ENCODE data around the gene NSF. TPM values are rescaled to one million over a fixed set of nuclear protein-coding genes. Genes with fewer than 3 reads are reported as not detected.
"Not testable (repeated sequence)": the region's sequence is repeated elsewhere in the genome, so short reads cannot be mapped to it uniquely, and the experiment has no call there.

NSF gene
- total RNA-seq, 2 donors from 2014 or later = 27.2 to 27.9 TPM

GRCh38 chr17:46677819-46678218 is 87.3 kb downstream of the NSF start:
- H3K27ac ChIP-seq; H3K9me3 ChIP-seq; DNase-seq (ENCODE audit: low spot score); ATAC-seq (ENCODE audit: insufficient number of reproducible peaks, low FRiP score, low read depth); H3K27me3 ChIP-seq (replicated peaks; ENCODE audit: insufficient read depth); H3K36me3 ChIP-seq; H3K4me3 ChIP-seq; H3K4me1 ChIP-seq (ENCODE audit: control insufficient read depth in 1 of 2, low read depth in 2 of 2): not testable (repeated sequence)

- not testable (repeated sequence) for ATAC-seq (ENCODE audit: insufficient number of reproducible peaks, low FRiP score, low read depth)
Measured at GRCh38 chr17:46683653-46684052, 93.2 kb downstream of the NSF start.

GRCh38 chr17:46685284-46685683 is 94.8 kb downstream of the NSF start:
- DNase-seq (ENCODE audit: low spot score); H3K27ac ChIP-seq; ATAC-seq (ENCODE audit: insufficient number of reproducible peaks, low FRiP score, low read depth); H3K9me3 ChIP-seq; H3K36me3 ChIP-seq; H3K4me3 ChIP-seq; H3K27me3 ChIP-seq (replicated peaks; ENCODE audit: insufficient read depth); H3K4me1 ChIP-seq (ENCODE audit: control insufficient read depth in 1 of 2, low read depth in 2 of 2): not testable (repeated sequence)

More at GRCh38 chr17:46683653-46684052, 93.2 kb downstream of the NSF start:
- H3K4me3 ChIP-seq; H3K36me3 ChIP-seq; DNase-seq (ENCODE audit: low spot score); H3K9me3 ChIP-seq; H3K4me1 ChIP-seq (ENCODE audit: control insufficient read depth in 1 of 2, low read depth in 2 of 2); H3K27me3 ChIP-seq (replicated peaks; ENCODE audit: insufficient read depth); H3K27ac ChIP-seq: not testable (repeated sequence)

DNA sequence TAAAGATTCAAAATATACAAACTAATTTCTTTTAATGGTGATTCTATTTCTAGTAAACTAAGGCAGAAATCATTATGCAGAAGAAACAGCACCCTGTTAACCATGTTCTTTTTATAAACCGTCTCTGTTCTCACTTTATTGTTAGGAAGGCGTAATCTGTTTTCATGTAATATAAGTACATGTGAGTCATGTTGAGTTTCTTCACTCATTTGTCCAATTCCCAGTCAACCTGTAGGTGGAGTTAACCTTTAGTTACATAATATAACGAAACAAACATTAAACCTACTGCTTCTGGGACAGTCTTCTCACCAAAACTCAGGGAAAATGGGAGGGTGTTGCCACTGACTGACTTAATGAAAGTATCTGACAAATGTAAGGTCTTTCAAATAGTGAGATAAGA is 101.7 kb downstream of the NSF start:
- ATAC-seq (ENCODE audit: insufficient number of reproducible peaks, low FRiP score, low read depth) = not testable (repeated sequence)

GRCh38 chr17:46693283-46693682 is 102.8 kb downstream of the NSF start:
- not testable (repeated sequence) for H3K27me3 ChIP-seq (replicated peaks; ENCODE audit: insufficient read depth); H3K27ac ChIP-seq; H3K36me3 ChIP-seq; H3K4me1 ChIP-seq (ENCODE audit: control insufficient read depth in 1 of 2, low read depth in 2 of 2); H3K4me3 ChIP-seq; DNase-seq (ENCODE audit: low spot score); H3K9me3 ChIP-seq; ATAC-seq (ENCODE audit: insufficient number of reproducible peaks, low FRiP score, low read depth)

More for the DNA sequence above, 101.7 kb downstream of the NSF start:
- H3K36me3 ChIP-seq; DNase-seq (ENCODE audit: low spot score); H3K4me1 ChIP-seq (ENCODE audit: control insufficient read depth in 1 of 2, low read depth in 2 of 2); H3K27me3 ChIP-seq (replicated peaks; ENCODE audit: insufficient read depth); H3K27ac ChIP-seq; H3K9me3 ChIP-seq; H3K4me3 ChIP-seq: not testable (repeated sequence)

GRCh38 chr17:46696522-46696921 is 106.1 kb downstream of the NSF start:
- not testable (repeated sequence) for H3K36me3 ChIP-seq; H3K9me3 ChIP-seq; H3K27me3 ChIP-seq (replicated peaks; ENCODE audit: insufficient read depth); H3K4me1 ChIP-seq (ENCODE audit: control insufficient read depth in 1 of 2, low read depth in 2 of 2); H3K4me3 ChIP-seq; ATAC-seq (ENCODE audit: insufficient number of reproducible peaks, low FRiP score, low read depth); DNase-seq (ENCODE audit: low spot score); H3K27ac ChIP-seq

DNA sequence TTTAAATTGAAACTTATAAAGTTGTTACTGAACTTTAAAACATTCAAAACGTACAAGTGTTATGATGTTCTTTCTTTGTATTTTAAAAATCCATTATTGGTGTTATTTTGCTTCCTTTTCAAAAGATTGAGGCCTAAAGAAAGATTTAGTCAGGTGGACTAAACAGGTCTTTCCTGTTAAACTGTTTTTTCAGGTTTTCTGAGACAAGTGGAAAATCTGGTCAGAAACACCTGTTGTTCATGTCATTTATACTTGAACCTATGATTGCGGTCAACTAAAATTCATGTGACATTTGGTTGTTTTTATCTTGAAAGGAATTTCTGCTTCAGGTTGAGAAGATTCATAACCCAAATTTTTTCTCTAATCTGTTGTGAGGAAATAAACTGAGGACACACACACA is 108.5 kb downstream of the NSF start:
- H3K27me3 ChIP-seq (replicated peaks; ENCODE audit: insufficient read depth); H3K27ac ChIP-seq; ATAC-seq (ENCODE audit: insufficient number of reproducible peaks, low FRiP score, low read depth); DNase-seq (ENCODE audit: low spot score); H3K4me1 ChIP-seq (ENCODE audit: control insufficient read depth in 1 of 2, low read depth in 2 of 2); H3K36me3 ChIP-seq; H3K9me3 ChIP-seq; H3K4me3 ChIP-seq: not testable (repeated sequence)

DNA sequence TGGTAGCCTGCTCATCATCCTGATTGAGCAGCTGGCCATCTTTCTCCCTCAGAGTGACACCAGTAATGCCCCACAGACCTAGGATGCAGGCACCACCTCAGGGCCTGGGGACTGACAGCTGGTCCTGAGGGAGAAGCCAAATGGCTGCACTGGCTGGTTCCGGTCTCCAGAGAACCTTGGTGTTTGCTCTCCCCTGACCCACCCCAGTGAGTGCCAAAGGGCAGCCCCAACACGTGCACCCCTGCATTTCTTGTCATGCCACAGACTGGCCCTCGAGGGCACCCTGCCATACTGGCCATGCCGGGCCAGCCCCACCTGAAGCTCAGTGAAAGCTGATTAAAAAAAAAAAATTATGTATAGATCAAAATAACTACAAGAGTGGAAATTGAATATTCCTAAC is 127.5 kb downstream of the NSF start:
- no peak overlapping the region for H3K4me3 ChIP-seq
- H3K36me3 ChIP-seq = no peaks in the 10 kb centered on the region
- TF ChIP-seq, protein P1, sequence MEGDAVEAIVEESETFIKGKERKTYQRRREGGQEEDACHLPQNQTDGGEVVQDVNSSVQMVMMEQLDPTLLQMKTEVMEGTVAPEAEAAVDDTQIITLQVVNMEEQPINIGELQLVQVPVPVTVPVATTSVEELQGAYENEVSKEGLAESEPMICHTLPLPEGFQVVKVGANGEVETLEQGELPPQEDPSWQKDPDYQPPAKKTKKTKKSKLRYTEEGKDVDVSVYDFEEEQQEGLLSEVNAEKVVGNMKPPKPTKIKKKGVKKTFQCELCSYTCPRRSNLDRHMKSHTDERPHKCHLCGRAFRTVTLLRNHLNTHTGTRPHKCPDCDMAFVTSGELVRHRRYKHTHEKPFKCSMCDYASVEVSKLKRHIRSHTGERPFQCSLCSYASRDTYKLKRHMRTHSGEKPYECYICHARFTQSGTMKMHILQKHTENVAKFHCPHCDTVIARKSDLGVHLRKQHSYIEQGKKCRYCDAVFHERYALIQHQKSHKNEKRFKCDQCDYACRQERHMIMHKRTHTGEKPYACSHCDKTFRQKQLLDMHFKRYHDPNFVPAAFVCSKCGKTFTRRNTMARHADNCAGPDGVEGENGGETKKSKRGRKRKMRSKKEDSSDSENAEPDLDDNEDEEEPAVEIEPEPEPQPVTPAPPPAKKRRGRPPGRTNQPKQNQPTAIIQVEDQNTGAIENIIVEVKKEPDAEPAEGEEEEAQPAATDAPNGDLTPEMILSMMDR (IDR thresholded peaks at IDR 0.05) = no peak
- DNase-seq (ENCODE audit: low spot score) (no peak), ATAC-seq (ENCODE audit: insufficient number of reproducible peaks, low FRiP score, low read depth) (no peak)
- no peaks in the 10 kb centered on the region for H3K27me3 ChIP-seq (replicated peaks; ENCODE audit: insufficient read depth)
- H3K9me3 ChIP-seq = no peaks in the 10 kb centered on the region
- H3K27ac ChIP-seq = no peak overlapping the region
- no peaks in the 10 kb centered on the region for H3K4me1 ChIP-seq (ENCODE audit: control insufficient read depth in 1 of 2, low read depth in 2 of 2)

DNA sequence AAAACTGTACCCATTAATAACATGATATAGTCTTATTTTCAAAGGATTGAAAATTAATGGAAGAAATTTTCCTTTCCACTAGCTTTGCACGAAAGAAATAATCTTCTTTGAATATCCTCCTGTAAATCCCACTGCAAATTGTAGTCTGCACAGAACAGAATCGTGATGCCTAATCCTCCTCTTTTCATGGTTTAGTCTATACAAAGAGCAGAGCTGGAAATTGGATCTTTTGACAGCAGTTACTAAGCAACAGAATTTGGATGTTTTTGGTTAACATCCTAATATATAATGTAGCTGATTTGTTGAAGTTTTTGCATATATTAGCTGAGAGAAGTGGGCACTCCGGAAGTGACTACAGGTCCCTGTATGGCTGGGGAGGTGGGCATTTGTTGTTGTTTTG is 129.4 kb downstream of the NSF start:
- no peaks in the 10 kb centered on the region for H3K27me3 ChIP-seq (replicated peaks; ENCODE audit: insufficient read depth)
- H3K36me3 ChIP-seq = no peaks in the 10 kb centered on the region
- H3K4me3 ChIP-seq = no peak overlapping the region
- no peak overlapping the region for H3K27ac ChIP-seq
- TF ChIP-seq, protein P1 (IDR thresholded peaks at IDR 0.05) = no peak
- H3K4me1 ChIP-seq (ENCODE audit: control insufficient read depth in 1 of 2, low read depth in 2 of 2) = no peaks in the 10 kb centered on the region
- ATAC-seq (ENCODE audit: insufficient number of reproducible peaks, low FRiP score, low read depth) (no peak), DNase-seq (ENCODE audit: low spot score) (no peak)
- H3K9me3 ChIP-seq = no peaks in the 10 kb centered on the region

Data from thoracic aorta (tissue), 2 donors.